Esophagus squamous epithelium (tissue), 4 donors: ENCODE results near the gene LTN1.

Experiments
- POLR2A ChIP-seq, 4 donors: fragments of 450-650 bp; IDR thresholded peaks; one replicate each; pipeline ENCODE4 v1.6.1; 2017; ENCODE audit warnings: antibody characterized with exemption in 4 of 4, mild to moderate bottlenecking in 4 of 4, moderate library complexity in 3 of 4
- TF ChIP-seq, protein P1 (sequence below), 6 experiments: fragments of 450-650 bp in 4 of 6; fragments of 200-600 bp in 2 of 6; sonication (generic) in 2 of 6; IDR thresholded peaks; one replicate each; pipeline ENCODE4 v1.5.1; 2016 to 2019; ENCODE audit warnings: antibody characterized with exemption in 6 of 6, mild to moderate bottlenecking in 4 of 6, moderate library complexity in 4 of 6

DNA sequence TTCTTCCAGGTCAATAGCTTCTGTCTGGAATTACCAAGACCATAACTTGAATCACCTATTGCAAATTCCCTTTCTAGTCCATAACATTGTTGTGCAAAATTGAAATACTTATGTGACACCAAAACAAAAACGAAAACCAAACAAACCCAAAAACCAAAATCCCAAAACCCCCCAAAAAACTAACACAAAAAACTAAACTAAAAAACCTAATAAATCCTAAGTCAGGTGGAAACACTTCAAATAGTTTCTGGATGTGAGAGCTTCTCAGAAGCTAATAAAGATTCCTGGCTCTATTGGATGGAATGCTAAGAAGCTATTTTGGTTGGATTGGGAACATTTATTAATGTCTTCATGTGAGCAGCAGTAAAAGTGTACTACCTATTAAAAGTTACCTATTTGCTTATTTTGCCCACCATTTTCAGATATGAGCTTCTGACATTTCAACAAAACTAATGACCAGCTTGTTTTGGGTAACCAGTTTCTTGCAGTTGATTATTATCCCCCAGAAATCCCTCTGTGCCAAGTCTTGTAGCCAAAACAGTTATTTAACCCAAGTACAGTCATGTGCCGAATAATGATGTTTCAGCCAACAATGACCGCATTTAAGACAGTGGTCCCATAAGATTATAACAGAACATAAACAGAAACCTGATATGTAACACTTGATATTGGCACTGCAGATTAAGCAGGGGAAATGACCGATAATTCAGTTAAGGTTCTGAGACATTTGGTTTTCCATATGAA, 76.4 kb downstream of the LTN1 start:
- TF ChIP-seq, protein P1, sequence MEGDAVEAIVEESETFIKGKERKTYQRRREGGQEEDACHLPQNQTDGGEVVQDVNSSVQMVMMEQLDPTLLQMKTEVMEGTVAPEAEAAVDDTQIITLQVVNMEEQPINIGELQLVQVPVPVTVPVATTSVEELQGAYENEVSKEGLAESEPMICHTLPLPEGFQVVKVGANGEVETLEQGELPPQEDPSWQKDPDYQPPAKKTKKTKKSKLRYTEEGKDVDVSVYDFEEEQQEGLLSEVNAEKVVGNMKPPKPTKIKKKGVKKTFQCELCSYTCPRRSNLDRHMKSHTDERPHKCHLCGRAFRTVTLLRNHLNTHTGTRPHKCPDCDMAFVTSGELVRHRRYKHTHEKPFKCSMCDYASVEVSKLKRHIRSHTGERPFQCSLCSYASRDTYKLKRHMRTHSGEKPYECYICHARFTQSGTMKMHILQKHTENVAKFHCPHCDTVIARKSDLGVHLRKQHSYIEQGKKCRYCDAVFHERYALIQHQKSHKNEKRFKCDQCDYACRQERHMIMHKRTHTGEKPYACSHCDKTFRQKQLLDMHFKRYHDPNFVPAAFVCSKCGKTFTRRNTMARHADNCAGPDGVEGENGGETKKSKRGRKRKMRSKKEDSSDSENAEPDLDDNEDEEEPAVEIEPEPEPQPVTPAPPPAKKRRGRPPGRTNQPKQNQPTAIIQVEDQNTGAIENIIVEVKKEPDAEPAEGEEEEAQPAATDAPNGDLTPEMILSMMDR (IDR thresholded peaks at IDR 0.05) = no peak
- no peak for TF ChIP-seq POLR2A (IDR thresholded peaks at IDR 0.05)
